Fibroblast of skin of scalp (primary cell): Measurements from ENCODE around the gene KCNC4.
A peak's percentile ranks its signal among the peaks of the same experiment; 100 is the strongest.

ENCODE experiments used
- DNase-seq: peaks from one replicate; pipeline ENCODE4 v3.0.0-alpha.2; 2013

The KCNC4 gene

GRCh38 chr1:110189181-110189580 lies 20.9 kb upstream of the KCNC4 start:
- DNase-seq = no peak

- no peak for DNase-seq
These were observed 19.7 kb upstream of the KCNC4 start for GRCh38 chr1:110190282-110190929.

GRCh38 chr1:110192541-110192940 lies 17.6 kb upstream of the KCNC4 start:
- no peak for DNase-seq

GRCh38 chr1:110195196-110195595 lies 14.9 kb upstream of the KCNC4 start:
- no peak for DNase-seq

- DNase-seq = peak; percentile 34
These were observed 13.0 kb upstream of the KCNC4 start for GRCh38 chr1:110196917-110197765.

- no peak for DNase-seq
These were observed 12.0 kb upstream of the KCNC4 start for GRCh38 chr1:110197905-110198629.

GRCh38 chr1:110198746-110199145 lies 11.4 kb upstream of the KCNC4 start:
- no peak for DNase-seq

GRCh38 chr1:110200190-110200589 lies 9.9 kb upstream of the KCNC4 start:
- no peak for DNase-seq

GRCh38 chr1:110200666-110201065 lies 9.4 kb upstream of the KCNC4 start:
- DNase-seq = peak; percentile 49

GRCh38 chr1:110201157-110201825 lies 8.8 kb upstream of the KCNC4 start:
- no peak for DNase-seq

GRCh38 chr1:110203021-110203661 lies 7.0 kb upstream of the KCNC4 start:
- peak; percentile 71 for DNase-seq

- no peak for DNase-seq
These were observed 5.0 kb upstream of the KCNC4 start for GRCh38 chr1:110205156-110205555.

GRCh38 chr1:110205591-110206155 lies 4.4 kb upstream of the KCNC4 start:
- DNase-seq = no peak

- DNase-seq = no peak
These were observed 3.7 kb upstream of the KCNC4 start for GRCh38 chr1:110206261-110206920.

- peak; percentile 34 for DNase-seq
These were observed 2.3 kb upstream of the KCNC4 start for GRCh38 chr1:110207831-110208230.

GRCh38 chr1:110208916-110209645 lies 1.0 kb upstream of the KCNC4 start:
- DNase-seq = no peak

GRCh38 chr1:110210604-110211495 lies 736 bp downstream of the KCNC4 start:
- no peak for DNase-seq

GRCh38 chr1:110211496-110212168 lies 1.5 kb downstream of the KCNC4 start:
- no peak for DNase-seq
